Stimulated activated CD4-positive, alpha-beta T cell treated with anti-CD3 and anti-CD28 coated beads, TNF-alpha, amount 100 ng/mL, for 1 hour (primary cell): Measurements from ENCODE around the gene MT2A.

Experiments used
- DNase-seq, 3 donors: peaks; one replicate each; pipeline ENCODE4 v3.0.0-alpha.2; 2020; ENCODE audit warnings: low read depth in 3 of 3, low spot score in 1 of 3

Gene MT2A

DNA sequence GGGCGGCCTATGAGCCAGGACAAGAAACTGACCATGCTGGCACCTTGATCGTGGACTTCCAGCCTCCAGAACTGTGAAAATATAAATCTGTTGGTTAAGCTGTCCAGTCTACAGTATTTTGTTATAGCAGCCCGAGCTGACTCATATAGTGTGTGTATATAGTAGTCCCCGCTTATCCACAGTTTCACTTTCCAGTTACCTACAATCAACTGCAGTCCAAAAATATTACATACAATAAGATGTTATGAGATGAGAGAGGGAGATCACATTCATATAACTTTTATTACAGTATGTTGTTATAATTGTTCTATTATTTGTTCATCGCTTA is 14.1 kb upstream of the MT2A start:
- DNase-seq: no peak

DNA sequence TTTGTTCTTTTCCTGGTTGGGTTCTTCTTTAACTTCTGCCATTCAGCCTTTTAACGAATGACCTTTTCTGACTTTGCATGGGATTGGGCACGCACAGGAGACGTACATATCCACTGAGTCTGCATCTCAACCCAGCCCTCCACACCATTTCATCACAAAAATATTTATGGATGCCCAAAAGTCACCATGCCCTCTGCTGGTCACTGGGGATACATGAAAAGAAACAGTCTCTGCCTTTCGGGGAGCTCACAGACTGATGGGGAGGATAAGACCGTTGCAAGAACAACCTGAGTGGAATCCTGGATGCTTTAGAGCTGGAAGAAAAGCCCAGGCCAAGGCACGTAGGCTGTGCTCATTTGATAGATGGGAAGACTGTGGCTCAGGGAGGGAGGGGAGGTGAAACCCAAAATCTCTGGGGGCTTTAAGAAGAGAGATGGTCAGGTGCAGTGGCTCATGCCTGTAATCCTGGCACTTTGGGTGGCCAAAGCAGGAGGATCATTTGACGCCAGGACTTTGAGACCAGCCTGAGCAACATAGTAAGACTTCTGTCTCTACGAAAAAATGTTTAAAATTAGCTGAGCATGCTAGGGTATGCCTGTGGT is 7.9 kb upstream of the MT2A start:
- no peak for DNase-seq

DNA sequence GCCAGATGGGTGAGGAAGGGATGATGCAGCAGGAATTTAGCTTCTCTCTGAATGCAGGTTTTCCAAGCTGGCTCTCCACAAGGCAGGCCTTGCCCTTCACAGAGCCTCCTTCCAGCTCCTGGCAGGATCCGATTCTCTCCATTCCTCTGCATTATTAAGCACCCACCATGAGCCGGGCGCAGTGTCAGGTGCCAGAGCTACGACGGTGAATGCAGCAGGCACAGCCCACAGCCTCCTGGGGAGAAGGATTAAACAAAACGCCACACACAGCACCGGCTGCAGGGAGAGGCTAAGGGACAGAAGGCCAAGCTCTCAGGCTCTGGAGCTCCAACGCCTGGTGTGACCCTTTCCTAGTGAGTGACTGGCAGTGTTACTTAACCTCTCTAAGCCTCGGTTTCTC is 7.1 kb upstream of the MT2A start:
- no peak for DNase-seq

DNA sequence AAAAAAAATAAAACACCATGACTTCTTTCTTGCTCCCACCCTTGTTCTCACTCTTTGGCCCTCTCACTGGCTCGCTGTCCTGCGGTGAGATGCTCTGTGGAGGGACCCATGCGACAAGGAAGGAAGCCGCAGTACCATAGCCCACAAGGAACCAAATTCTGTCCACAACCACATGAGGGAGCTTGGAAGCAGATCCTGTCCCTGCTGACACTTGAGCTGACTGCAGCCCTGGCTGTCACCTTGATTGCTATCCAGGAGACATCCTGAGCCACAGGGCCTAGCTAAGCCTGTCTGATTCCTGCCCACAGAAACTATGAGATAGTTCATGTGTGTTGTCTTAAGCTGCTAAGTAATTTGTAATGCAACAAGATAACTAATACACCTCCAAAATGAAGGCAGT is 4.8 kb upstream of the MT2A start:
- no peak for DNase-seq

DNA sequence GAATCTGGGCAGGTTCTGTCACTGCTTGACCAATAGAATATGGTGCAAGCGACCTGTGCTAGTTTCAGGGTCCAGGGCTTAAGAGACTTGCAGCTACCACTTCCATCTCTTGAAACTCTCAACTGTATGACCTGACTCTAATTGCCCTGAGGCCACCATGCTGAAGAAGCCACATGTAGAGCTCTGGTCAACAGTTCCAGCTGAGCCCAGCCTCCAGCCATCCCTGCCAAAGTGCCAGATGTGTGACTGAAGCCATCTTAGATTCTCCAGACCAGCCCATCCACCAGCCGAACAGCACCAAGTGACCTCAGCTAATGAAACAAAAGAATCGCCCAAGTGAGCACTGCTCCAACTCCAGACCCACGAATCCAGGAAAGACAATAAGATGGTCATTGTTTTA is 3.4 kb upstream of the MT2A start:
- DNase-seq: no peak

DNA sequence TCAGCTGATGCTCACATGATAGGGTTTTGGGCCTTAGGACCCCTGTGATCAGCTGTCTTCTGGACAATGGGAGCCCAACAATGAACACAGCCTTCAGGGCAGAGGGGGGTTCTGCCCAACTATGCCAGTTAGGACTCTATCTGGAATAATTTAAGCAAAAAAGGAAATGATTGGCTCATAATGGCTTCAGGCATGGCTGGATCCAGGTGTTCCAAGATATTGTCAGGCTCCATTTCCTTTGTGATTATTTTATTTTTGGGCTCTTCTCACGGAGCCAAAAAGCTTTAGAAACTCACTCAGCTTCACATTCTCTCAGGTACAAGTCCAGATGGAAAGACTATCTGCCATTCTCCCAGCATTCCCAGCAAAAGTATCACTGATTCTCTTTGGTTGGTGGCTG is 2.9 kb upstream of the MT2A start:
- DNase-seq: no peak

DNA sequence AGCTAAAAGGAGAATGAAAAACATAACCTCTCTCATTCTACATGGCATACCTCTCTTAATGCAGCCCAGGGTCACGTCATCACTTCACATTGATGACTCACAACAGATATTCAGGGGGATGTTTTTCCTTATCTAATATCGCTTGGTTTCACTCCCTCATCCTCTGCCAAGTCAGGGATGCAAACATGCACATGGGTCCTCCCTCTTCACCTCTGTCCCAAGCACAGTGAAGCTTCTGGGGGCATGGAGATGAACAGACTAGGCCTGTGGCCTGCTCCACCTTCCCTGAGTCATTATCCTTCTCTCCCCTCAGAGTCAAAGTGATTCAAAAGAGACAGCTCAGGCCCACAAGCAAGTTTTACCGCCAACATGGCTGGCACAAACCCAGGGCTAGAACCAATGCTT is 2.3 kb upstream of the MT2A start:
- DNase-seq: no peak

DNA sequence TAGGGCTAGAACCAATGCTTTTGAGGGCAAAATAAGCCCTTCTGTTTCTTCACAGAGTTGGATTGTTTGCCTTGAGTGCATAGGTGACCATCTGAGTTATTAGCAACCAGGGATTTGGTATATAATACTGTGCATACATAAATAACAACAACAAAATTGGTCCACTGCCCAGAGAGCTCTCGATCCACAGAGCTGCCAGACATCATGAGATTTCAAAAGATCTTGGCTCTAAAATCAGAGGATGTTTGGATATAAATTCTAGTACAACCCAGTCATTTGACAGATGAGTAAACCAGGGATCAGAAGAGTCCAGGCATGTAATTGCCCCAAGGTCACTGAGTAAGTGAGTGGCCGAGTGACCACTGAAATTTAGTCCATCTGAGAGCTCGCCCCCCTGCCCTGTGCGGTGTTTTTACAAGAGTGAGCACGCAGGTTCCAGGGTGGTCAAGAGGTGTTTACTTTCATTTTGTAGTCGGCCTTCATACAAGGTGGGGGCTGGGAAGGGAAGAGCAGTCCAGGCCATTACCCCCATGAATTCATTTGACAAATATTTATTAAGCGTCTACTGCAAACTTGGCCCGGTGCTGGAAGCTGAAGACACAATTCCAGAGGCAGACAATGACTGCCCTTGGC is 1.8 kb upstream of the MT2A start:
- DNase-seq: no peak

DNA sequence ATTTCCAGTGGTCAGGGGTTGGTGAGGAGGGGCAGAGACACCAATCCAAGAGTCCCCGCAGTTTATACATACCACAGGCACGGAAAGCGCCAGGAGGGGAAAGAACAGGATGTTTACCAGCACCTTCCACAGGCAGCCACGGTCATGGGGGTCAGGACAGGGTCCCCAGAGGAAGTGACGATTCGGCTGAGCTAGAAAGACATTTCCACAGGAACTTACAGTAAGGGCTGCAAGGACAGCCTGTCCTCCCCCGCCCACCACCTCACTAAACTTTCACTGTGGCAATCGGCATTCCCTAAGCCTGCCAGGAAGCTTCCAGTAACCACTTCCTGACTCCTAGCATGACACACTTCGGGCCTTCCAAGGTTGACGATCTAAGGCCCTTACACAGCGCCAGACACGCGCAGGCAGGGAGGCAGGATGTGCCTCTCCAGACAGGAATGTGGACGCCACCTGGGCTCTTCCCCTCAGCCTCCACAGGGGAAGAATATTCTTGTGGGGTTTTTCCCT is 1.2 kb upstream of the MT2A start:
- no peak for DNase-seq

DNA sequence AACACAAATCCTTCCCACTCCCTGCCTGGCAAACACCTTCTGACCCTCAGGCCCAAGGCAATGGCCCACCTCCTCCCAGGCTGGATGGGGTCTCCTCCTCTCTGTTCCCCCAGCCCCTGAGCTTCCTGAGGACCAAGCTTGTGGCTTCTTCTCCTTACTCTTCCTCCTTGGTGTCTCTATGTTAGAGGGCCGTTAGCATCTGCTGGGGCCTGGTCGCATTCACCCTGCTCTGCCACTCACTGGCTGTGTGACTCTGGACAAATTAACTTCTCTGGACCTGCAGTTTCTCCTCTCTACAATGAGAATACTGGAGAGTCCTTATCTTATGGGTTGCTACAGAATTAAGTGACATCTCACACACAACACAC is 725 bp upstream of the MT2A start:
- no peak for DNase-seq

DNA sequence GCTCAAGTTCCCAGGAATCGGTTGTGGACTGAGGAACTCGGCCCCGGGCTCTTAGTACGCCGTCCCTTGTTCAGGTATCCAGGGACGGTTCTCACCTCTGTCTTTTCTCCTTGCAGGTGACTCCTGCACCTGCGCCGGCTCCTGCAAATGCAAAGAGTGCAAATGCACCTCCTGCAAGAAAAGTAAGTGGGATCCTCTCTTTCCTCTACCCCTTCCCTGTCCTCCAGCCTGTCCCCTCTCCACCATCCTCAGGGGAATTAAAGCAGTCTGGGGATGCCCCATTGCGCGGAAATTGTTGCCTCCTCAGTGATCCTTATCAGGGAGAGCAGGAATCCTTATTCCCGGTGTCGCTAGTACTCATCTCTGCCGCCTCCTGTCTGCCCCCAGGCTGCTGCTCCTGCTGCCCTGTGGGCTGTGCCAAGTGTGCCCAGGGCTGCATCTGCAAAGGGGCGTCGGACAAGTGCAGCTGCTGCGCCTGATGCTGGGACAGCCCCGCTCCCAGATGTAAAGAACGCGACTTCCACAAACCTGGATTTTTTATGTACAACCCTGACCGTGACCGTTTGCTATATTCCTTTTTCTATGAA is 585 bp downstream of the MT2A start:
- DNase-seq: no peak

DNA sequence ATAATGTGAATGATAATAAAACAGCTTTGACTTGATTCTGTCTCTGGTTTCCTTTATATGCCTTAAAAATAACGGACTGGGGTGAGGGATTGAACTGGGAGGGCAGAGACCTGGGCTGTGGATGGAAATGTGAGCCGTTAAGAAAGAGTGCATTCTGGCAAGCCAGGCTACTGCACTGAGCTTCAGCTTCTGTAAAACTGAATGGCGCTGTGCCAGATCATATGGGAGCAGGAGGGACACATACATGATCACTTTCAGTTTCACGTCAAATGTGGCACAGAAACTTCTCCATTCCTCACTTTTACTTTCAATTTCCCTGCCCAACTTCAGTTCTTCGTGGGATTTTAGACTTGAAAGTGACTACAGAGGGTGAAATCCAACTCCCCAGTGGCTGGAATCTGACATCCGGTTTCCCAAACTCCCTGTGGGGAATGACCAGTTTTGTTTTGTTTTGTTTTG is 1.1 kb downstream of the MT2A start:
- DNase-seq: peak in 2 of 3 donors; percentile 37 to 41

DNA sequence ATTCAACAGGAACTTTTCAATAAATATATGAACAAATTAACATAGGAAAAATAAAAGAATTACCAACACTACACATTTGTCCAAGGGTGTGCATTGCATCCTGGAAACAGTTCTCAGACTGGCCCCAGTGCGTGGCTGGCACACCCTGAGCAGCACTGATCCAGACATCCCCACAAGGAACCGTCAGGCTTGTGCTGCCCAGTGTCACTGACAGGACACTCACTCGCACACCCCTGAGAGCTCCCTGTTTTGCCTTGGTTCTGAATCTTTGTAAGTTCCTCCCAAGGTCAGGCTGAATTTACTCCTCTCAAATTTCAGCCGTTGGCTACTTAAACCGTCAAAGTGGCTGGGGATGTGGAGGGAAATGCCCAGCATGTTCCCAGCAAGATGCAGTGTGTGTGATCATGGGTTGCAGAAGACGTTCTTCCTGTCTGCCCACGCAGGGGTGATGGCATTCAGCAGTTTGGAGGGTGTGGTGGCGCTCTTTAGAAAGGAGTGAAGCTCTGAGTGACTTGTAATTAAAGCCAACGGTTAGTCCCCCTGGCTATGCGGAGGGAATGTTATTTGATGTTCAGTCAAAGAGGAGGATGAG is 1.7 kb downstream of the MT2A start:
- peak in 2 of 3 donors; percentile 25 to 54 for DNase-seq

DNA sequence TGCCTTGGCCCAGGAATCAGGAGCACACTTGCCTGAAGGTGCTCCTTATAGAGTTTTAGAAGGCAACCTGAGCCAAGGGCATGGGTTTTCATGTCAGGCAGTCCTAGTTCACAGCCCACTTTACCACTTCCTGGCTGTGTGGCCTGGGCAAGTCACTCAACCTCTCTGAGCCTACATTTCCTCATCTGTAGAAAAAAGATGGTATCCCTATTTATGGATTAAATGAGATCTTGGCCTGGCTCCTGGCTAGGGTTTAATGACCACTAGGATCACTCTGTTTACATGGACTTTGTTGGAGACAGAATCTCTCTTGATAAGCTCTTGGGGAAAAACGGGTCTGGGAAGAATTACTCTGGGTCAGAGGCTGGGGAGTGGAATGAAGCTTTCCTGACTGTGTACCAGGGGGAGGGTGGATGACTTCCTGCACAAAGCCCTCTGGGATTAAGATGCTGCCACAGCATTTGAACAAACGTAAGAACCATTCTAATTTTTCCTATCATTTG is 2.3 kb downstream of the MT2A start:
- DNase-seq: no peak

DNA sequence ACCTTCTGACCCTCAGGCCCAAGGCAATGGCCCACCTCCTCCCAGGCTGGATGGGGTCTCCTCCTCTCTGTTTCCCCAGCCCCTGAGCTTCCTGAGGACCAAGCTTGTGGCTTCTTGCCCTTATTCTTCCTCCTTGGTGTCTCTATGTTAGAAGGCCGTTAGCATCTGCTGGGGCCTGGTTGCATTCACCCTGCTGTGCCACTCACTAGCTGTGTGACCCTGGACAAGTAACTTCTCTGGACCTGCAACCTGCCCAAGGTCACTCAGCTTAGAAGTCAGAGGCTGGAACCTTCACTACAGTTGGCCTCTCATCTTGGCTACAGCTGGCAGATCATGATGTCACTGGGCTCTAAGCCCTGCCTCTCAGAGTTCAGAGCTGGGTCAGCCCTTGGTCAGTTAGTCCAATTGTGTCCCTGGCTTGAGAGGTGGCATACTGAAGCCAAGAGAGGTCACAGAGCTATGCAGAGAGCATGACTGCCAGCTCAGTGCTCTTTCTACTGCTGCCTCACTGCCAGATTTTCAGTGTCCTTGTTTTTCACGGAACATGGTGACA is 3.0 kb downstream of the MT2A start:
- no peak for DNase-seq

DNA sequence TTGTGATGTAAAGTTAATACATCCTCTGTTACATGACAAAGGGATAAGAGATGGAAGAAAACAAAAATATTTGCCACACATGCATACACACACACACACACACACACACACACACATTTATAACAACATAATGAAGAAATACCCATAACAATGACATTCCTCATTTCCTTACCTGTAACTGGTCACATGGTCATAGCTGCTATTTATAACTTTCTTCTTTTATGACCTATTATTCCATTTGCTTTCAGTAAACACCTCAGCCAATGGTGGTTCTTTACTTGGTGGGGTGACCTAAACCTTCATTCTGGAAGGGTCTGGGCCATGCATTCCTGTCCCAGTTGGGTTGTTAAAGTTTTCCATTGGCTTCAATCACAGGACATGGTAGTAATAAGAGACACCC is 5.3 kb downstream of the MT2A start:
- no peak for DNase-seq

DNA sequence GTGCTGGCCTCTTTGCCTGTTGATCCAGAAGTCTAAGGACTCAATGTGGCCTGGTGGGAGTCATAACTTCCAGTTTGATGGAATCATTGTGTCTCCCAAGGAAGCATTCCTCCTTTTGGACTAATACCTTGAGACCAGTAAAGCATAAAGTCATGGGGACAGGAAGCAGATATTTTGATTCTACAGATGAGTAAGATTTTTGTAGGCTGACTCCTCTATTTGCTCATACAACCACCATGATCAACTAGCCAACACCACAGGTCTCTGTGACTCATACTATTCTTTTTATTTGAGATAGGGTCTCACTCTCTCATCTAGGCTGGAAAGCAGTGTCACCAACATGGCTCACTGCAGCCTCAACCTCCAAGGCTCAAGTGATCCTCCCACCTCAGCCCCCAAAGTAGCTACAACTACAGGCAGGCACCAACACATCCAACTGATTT is 6.2 kb downstream of the MT2A start:
- no peak for DNase-seq

DNA sequence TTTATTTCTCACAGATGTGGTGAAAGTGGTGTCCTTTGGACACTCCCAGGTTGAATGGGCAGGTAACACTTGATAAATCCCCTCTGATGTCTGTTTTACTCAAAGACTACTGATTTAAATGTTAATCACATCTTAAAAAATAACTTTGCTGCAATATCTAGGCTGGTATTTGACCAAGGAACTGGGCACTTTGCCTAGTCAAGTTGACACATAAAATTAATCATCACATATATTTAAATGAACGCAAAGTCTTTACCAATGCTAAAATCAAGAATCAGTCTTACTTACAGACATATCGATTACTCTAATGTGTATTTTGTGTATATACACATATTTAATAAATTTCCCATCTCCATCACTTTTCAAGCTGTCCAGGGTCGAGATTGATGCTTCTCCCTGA is 7.0 kb downstream of the MT2A start:
- DNase-seq: no peak

DNA sequence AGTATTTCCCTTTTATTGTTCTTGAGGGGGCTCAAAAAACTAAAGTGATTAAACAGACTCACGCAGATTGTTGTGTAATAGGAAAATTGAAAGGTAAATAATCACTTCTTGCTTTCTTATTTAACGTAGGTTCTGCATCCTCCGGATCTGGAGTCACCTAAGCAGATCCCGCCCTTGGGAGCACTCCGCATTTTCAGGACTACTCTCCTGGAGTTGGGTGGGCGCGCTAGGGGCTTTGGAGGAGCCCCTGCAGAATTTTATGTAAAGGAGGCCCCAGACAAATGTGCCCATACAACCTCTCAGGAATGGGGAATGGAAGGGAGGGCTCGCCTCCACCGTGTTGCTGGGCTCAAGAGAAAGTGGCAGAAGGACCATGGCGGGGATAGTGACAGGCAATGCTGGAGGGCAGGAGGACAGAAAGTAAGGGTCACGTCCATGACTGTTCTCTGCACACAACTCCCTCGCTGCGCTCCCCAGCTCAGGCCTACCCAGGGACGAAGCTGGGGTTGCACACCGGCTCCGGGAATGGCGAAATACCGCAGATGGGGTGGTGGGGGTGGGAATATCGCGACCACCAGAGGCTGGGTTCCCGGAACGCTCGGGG is 8.3 kb downstream of the MT2A start:
- DNase-seq: no peak

DNA sequence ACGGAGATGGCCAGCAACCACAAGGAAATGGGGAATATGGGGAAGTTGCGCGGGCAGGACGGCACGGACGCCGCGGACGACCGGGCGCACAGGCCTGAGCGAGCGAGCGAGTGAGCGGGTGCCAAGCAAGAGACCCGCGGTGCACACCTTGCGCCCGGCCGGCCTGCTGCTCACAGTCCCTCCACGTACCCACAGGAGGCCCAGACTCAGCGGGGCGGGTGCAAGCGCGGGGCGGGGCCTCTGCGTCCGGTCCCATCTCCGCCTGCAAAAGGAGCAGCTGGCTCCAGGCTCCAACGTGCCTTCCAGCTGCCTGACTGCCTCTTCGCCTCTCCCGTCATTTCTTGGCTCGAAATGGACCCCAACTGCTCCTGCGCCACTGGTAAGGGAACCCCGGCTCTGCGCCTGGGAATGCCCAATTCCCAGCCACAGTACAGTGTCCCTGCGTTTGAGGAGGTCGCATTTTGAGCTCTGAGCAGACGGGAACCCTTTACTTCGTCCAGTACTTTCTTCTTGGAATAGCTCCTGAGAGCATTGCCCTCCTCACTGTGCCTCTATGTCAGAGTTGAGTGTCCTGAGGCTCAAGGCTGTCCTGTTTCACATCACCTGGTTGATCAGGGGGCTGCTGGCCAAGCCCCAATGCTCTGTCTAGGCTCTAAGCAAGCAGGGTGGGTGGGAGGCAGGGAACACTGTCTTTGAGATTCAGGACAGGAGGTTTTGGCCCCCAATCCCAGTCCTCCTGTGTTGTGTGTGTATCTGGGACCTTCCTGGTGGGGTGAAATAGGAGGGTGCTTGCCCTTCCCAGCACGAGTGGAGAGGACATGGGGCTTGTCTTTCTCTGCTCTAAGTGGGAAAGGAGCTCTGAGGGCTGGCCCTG is 9.1 kb downstream of the MT2A start:
- peak in 1 of 3 donors; percentile 56 for DNase-seq

DNA sequence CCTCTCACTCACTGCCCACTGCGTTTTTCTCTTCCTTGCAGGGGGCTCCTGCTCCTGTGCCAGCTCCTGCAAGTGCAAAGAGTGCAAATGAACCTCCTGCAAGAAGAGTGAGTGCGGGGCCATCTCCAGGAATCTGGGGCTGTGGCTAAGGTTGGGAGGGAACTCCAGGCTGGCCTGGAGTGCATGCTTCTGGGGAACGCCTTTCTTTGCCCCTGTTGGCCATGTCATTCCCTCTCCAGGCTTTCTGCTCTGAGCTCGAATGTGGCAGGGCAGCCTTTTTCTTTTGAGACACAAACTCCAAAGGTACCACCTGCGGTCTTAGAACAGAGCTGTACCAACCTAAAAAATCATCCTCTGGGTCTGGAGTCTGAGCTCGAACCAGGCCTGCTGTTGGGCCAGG is 9.8 kb downstream of the MT2A start:
- DNase-seq: no peak
